ENCODE data around the gene SMYD3. TPM values are rescaled to one million over a fixed set of nuclear protein-coding genes. Genes with fewer than 3 reads are reported as not detected.

The SMYD3 gene
- total RNA-seq = 27.2 TPM
- long read RNA-seq, partial matches to known transcripts = 1 of 14 reads
- long read RNA-seq, other reads (novel, unspliced or antisense) = 12 of 14 reads

DNA sequence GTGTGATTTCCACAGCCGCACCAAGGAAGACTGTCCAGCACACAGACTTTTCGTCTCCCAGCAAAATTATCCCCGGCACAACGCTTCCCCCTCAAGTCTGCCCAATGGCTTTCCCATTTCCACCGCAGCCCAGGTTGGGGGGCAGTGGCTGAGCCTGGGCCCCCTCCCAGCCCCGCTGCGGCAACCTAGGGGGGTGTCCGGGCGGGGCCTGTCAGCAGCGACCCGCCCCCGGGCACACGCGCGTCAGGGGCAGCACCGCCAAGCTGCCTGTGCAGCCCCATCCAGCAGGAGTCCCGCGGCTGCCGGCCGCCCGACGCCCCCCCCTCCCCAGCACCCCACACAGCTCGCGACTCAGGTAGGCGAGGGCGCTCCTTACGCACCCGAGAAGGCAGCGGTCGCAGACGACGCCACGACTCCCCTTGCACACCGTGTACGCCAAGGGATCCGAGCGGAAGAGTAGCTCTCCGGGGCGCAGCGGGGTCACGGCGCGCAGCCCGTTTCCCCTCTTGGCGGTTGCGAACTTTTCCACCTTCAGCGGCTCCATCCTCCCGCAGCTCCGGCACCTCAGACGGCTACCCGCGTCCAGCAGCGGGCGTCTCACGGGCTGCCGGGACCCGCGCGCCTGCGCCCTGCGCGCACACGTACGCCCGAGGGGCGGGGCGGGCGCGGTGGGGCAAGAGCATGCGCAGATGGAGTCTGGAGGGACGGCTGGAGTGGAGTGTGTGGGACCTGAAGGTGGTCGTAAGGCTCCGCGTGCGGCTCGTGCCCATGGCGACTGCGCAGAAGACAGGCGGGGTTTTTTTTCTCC lies at the start of gene SMYD3:
TSS of gene SMYD3 (minus strand) at position 606 of the 808 bp plus-strand sequence.
- Histone ChIP-seq H3K27ac (peak within 1 kb of the TSS; percentile 65), H3K4me1 (peaks cover 11% of the 10 kb centered on the region), H3K36me3 (no peaks in the 10 kb centered on the region), H3K4me3 (peak within 1 kb of the TSS; percentile 82), H3K9me3 (no peaks in the 10 kb centered on the region), H3K27me3 (no peaks in the 10 kb centered on the region)
- TF ChIP-seq CTCF (IDR thresholded peaks at IDR 0.05) = peak; percentile 19
- ATAC-seq (peak; percentile 97), DNase-seq (peak; percentile 90)
- intact Hi-C loops (cut with DNase I) = loop anchor here (10.0 kb wide), 1 partner anchor 188 kb away; no protein-coding TSS in a partner anchor

GRCh38 chr1:246554201-246554600 lies 47.1 kb upstream of the SMYD3 start:
- ATAC-seq (no peak), DNase-seq (no peak)
- no peaks in the 10 kb centered on the region for H3K27me3 ChIP-seq
- no peak for TF ChIP-seq CTCF (IDR thresholded peaks at IDR 0.05)
- no peak overlapping the region for H3K27ac ChIP-seq
- H3K4me3 ChIP-seq = no peak overlapping the region
- intact Hi-C loops (cut with DNase I) = no loop called here
- no peaks in the 10 kb centered on the region for H3K4me1 ChIP-seq
- peaks cover 80% of the 10 kb centered on the region for H3K36me3 ChIP-seq
- H3K9me3 ChIP-seq = no peaks in the 10 kb centered on the region

DNA sequence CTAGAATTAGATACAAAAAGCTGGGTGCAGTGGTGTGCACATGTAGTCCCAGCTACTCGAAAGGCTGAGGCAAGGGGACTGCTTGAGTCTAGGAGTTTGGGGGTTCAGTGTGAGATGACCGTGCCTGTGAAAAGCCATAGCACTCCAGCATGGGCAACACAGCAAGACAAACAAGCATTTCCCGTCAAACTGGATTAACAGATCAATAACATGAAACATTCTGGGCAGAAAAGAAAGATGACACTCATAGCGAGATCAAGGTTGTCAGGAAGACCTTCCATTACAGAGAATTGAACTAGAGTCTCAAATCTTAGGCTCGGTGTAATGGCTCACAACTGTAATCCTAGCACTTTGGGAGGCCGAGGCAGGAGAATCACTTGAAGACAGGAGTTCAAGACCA lies 45.0 kb upstream of the SMYD3 start:
- ATAC-seq (no peak), DNase-seq (no peak)
- Histone ChIP-seq H3K4me3 (no peak overlapping the region), H3K27ac (no peak overlapping the region), H3K4me1 (no peaks in the 10 kb centered on the region), H3K9me3 (no peaks in the 10 kb centered on the region), H3K27me3 (no peaks in the 10 kb centered on the region), H3K36me3 (peaks cover 89% of the 10 kb centered on the region)
- intact Hi-C loops (cut with DNase I) = no loop called here
- no peak for TF ChIP-seq CTCF (IDR thresholded peaks at IDR 0.05)

DNA sequence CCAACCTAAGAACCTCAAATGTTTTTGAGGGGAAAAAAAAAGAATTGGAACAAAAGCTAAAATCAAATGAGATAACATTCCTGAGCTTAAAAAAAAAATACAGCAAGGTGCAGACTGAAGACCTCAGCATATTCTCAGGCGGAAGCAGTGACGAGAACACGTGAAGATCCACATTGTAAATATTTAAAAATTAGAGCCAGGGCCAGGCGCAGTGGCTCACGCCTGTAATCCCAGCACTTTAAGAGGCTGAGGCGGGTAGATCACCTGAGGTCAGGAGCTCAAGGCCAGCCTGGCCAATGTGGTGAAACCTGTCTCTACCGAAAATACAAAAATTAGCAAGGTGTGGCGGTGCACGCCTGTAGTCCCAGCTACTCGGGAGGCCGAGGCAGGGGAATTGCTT lies 43.3 kb upstream of the SMYD3 start:
- H3K27me3 ChIP-seq = no peaks in the 10 kb centered on the region
- H3K9me3 ChIP-seq = no peaks in the 10 kb centered on the region
- H3K4me3 ChIP-seq = no peak overlapping the region
- H3K4me1 ChIP-seq = no peaks in the 10 kb centered on the region
- no peak for TF ChIP-seq CTCF (IDR thresholded peaks at IDR 0.05)
- ATAC-seq = no peak
- no peak for DNase-seq
- intact Hi-C loops (cut with DNase I) = no loop called here
- peaks cover 75% of the 10 kb centered on the region for H3K36me3 ChIP-seq
- H3K27ac ChIP-seq = no peak overlapping the region

DNA sequence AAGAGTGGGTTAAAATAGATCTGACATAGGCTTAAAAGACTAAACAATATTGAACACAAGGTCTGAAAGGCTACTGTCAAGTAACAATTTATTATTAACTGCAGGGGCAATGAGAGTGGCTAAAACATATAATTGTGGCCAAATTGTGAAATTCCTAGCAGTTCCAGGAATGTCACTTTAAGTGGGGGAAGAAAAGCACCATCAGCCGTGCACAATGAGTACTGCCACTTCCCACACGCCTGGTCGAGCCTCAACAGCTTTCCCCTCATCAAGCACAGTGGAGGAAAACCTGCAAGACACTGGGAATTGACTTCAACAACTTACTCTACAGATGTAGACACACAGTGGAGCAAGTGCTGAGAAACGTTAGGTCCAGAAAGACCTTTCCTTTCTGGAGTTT lies 42.6 kb upstream of the SMYD3 start:
- H3K36me3 ChIP-seq = peaks cover 73% of the 10 kb centered on the region
- no peaks in the 10 kb centered on the region for H3K4me1 ChIP-seq
- H3K27ac ChIP-seq = no peak overlapping the region
- DNase-seq = no peak
- no peak for TF ChIP-seq CTCF (IDR thresholded peaks at IDR 0.05)
- intact Hi-C loops (cut with DNase I) = no loop called here
- H3K27me3 ChIP-seq = no peaks in the 10 kb centered on the region
- H3K4me3 ChIP-seq = no peak overlapping the region
- ATAC-seq = peak; percentile 25
- H3K9me3 ChIP-seq = no peaks in the 10 kb centered on the region
